ENCODE measurements around the gene LSM4. TPM values are rescaled to one million over a fixed set of nuclear protein-coding genes. Genes with fewer than 3 reads are reported as not detected.

LSM4 gene
- total and polyA plus RNA-seq, 2 of the 13 experiments (the other 11 are each of a cell fraction or from before 2014, with no cell fraction given), result 65.8 to 166 TPM

DNA sequence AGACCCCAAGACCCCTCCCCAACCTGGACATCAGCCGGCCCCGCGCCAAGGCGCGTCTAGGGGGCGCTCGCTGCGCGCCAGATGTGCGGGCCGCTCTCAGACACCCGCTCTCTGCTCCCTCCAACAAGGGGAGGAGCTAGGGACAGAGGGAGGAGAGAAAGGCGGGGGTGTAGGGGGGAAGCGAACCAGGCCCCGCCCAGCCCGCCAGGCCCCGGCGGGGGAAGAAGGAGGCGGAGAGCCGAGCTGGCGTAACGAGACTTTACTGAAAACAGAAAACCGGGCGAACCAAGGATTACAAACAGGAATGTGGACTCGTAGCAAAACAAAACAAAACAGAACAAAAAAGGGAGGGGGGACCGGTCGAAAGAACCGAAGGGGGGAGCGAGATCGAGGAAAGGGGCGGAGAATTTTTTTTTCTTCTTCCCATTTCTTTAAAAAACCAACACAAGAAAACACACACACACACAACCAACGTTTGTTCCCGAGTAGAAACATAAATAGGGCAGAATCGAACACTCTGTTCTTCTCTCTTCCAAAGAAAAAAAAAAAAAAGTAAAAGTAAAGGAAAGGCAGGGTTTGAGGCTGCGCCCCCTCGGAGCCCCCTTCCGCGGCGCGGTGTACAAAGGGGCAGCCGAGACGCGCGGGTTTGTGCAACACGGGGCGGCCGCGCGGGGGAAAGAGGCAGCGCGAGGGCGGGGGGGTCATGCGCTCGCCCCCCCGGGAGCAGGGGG, 43.2 kb downstream of the LSM4 start (continued):
- no peak; the same call in 1 of the 2 replicates for TF ChIP-seq ZSCAN29 (CRISPR knock-in tag; conservative IDR thresholded peaks at IDR 0.05)
- TF ChIP-seq, protein P1, sequence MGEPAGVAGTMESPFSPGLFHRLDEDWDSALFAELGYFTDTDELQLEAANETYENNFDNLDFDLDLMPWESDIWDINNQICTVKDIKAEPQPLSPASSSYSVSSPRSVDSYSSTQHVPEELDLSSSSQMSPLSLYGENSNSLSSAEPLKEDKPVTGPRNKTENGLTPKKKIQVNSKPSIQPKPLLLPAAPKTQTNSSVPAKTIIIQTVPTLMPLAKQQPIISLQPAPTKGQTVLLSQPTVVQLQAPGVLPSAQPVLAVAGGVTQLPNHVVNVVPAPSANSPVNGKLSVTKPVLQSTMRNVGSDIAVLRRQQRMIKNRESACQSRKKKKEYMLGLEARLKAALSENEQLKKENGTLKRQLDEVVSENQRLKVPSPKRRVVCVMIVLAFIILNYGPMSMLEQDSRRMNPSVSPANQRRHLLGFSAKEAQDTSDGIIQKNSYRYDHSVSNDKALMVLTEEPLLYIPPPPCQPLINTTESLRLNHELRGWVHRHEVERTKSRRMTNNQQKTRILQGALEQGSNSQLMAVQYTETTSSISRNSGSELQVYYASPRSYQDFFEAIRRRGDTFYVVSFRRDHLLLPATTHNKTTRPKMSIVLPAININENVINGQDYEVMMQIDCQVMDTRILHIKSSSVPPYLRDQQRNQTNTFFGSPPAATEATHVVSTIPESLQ (CRISPR knock-in tag; conservative IDR thresholded peaks at IDR 0.05), result no peak
- TF ChIP-seq ZNF749 (CRISPR knock-in tag; IDR thresholded peaks at IDR 0.05; ENCODE audit: borderline replicate concordance), result peak; percentile 60; the same call in 1 of the 2 replicates
- TF ChIP-seq SAFB2 (CRISPR knock-in tag; IDR thresholded peaks at IDR 0.05; ENCODE audit: borderline replicate concordance, low read depth), result no peak
- TF ChIP-seq, protein P2, sequence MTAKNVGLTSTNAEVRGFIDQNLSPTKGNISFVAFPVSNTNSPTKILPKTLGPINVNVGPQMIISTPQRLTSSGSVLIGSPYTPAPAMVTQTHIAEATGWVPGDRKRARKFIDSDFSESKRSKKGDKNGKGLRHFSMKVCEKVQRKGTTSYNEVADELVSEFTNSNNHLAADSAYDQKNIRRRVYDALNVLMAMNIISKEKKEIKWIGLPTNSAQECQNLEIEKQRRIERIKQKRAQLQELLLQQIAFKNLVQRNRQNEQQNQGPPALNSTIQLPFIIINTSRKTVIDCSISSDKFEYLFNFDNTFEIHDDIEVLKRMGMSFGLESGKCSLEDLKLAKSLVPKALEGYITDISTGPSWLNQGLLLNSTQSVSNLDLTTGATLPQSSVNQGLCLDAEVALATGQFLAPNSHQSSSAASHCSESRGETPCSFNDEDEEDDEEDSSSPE (CRISPR knock-in tag; IDR thresholded peaks at IDR 0.05), result peak; percentile 70; the same call in 1 of the 2 replicates
- TF ChIP-seq ATF7-NPFF (CRISPR knock-in tag; IDR thresholded peaks at IDR 0.05; ENCODE audit: low read depth), result peak; percentile 55
- TF ChIP-seq, protein P3, sequence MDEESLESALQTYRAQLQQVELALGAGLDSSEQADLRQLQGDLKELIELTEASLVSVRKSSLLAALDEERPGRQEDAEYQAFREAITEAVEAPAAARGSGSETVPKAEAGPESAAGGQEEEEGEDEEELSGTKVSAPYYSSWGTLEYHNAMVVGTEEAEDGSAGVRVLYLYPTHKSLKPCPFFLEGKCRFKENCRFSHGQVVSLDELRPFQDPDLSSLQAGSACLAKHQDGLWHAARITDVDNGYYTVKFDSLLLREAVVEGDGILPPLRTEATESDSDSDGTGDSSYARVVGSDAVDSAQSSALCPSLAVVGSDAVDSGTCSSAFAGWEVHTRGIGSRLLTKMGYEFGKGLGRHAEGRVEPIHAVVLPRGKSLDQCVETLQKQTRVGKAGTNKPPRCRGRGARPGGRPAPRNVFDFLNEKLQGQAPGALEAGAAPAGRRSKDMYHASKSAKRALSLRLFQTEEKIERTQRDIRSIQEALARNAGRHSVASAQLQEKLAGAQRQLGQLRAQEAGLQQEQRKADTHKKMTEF (CRISPR knock-in tag; IDR thresholded peaks at IDR 0.05), result peak; percentile 68; the same call in 1 of the 2 replicates
- TF ChIP-seq CHD2 (IDR thresholded peaks at IDR 0.05; ENCODE audit: low read depth, low read length), result no peak
- TF ChIP-seq ZNF12 (CRISPR knock-in tag; IDR thresholded peaks at IDR 0.05), result no peak
- TF ChIP-seq, protein P4, sequence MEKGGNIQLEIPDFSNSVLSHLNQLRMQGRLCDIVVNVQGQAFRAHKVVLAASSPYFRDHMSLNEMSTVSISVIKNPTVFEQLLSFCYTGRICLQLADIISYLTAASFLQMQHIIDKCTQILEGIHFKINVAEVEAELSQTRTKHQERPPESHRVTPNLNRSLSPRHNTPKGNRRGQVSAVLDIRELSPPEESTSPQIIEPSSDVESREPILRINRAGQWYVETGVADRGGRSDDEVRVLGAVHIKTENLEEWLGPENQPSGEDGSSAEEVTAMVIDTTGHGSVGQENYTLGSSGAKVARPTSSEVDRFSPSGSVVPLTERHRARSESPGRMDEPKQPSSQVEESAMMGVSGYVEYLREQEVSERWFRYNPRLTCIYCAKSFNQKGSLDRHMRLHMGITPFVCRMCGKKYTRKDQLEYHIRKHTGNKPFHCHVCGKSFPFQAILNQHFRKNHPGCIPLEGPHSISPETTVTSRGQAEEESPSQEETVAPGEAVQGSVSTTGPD (CRISPR knock-in tag; IDR thresholded peaks at IDR 0.05), result no peak
- TF ChIP-seq FOXK1 (CRISPR knock-in tag; IDR thresholded peaks at IDR 0.05; ENCODE audit: borderline replicate concordance, low read depth), result no peak; the same call in 1 of the 2 replicates
- peak; percentile 44; the same call in 1 of the 2 replicates for TF ChIP-seq FOXA3 (CRISPR knock-in tag; IDR thresholded peaks at IDR 0.05)
- no peak for TF ChIP-seq ZNF7 (CRISPR knock-in tag; IDR thresholded peaks at IDR 0.05)
- TF ChIP-seq ZNF333 (CRISPR knock-in tag; IDR thresholded peaks at IDR 0.05; ENCODE audit: borderline replicate concordance), result no peak
- no peak for TF ChIP-seq ZNF552 (CRISPR knock-in tag; IDR thresholded peaks at IDR 0.05; ENCODE audit: borderline replicate concordance)
- no peak for TF ChIP-seq TCF7L2 (IDR thresholded peaks at IDR 0.05; ENCODE audit: low read depth, low read length)
- TF ChIP-seq, protein P5, sequence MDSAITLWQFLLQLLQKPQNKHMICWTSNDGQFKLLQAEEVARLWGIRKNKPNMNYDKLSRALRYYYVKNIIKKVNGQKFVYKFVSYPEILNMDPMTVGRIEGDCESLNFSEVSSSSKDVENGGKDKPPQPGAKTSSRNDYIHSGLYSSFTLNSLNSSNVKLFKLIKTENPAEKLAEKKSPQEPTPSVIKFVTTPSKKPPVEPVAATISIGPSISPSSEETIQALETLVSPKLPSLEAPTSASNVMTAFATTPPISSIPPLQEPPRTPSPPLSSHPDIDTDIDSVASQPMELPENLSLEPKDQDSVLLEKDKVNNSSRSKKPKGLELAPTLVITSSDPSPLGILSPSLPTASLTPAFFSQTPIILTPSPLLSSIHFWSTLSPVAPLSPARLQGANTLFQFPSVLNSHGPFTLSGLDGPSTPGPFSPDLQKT (CRISPR knock-in tag; IDR thresholded peaks at IDR 0.05; ENCODE audit: borderline replicate concordance), result no peak
- 0 out of 2 replicates have a peak, but pooled peaks have one; percentile 21 for TF ChIP-seq RFXAP (CRISPR knock-in tag; IDR thresholded peaks at IDR 0.05; ENCODE audit: borderline replicate concordance)
- TF ChIP-seq ZNF569 (CRISPR knock-in tag; IDR thresholded peaks at IDR 0.05; ENCODE audit: borderline replicate concordance), result no peak
- TF ChIP-seq FOXC1 (CRISPR knock-in tag; IDR thresholded peaks at IDR 0.05; ENCODE audit: borderline replicate concordance), result peak; percentile 30; the same call in 1 of the 2 replicates
- 0 out of 2 replicates have a peak, but pooled peaks have one; percentile 55 for TF ChIP-seq ZNF607 (CRISPR knock-in tag; IDR thresholded peaks at IDR 0.05; ENCODE audit: borderline replicate concordance)
- TF ChIP-seq KLF15 (CRISPR knock-in tag; IDR thresholded peaks at IDR 0.05; ENCODE audit: borderline replicate concordance), result no peak
